Esophagus (tissue), 2 donors: ENCODE data around the gene MIF. TPM values are rescaled to one million over a fixed set of nuclear protein-coding genes. Genes with fewer than 3 reads are reported as not detected.

ENCODE experiments used
- H3K27ac ChIP-seq, 2 donors: one replicate each; pipeline ENCODE4 v1.5.1; 2013; ENCODE audit warnings: low read depth in 2 of 2, mild to moderate bottlenecking in 2 of 2, inconsistent platforms in 1 of 2, low read length in 1 of 2, moderate library complexity in 1 of 2
- H3K27me3 ChIP-seq, 2 donors: one replicate each; pipeline ENCODE4 v1.6.1; 2013; ENCODE audit warnings: low read length in 2 of 2, control low read depth in 1 of 2, mild to moderate bottlenecking in 1 of 2; ENCODE audit not compliant: insufficient read depth in 2 of 2, control insufficient read depth in 1 of 2
- H3K36me3 ChIP-seq, 2 donors: one replicate each; pipeline ENCODE4 v1.6.1; 2013; ENCODE audit warnings: low read length in 1 of 2; ENCODE audit not compliant: control insufficient read depth in 2 of 2, insufficient read depth in 2 of 2
- H3K4me1 ChIP-seq, 2 donors: one replicate each; pipeline ENCODE4 v1.6.1; 2013; ENCODE audit warnings: low read length in 1 of 2; ENCODE audit not compliant: control insufficient read depth in 2 of 2, insufficient read depth in 2 of 2
- H3K4me3 ChIP-seq, 2 donors: one replicate each; pipeline ENCODE4 v1.5.1; 2013; ENCODE audit warnings: low read length in 2 of 2, mild to moderate bottlenecking in 2 of 2, low read depth in 1 of 2, moderate library complexity in 1 of 2
- H3K9me3 ChIP-seq, 2 donors: one replicate each; pipeline ENCODE4 v1.6.1; 2013; ENCODE audit warnings: mild to moderate bottlenecking in 2 of 2, low read depth in 1 of 2, low read length in 1 of 2, moderate library complexity in 1 of 2; ENCODE audit not compliant: control insufficient read depth in 2 of 2, insufficient read depth in 1 of 2
- WGBS, 2 donors: extraction: QIAGEN DNeasy Blood & Tissue Kit; methylation state at CpG; one replicate each; pipeline ENCODE4 v1.1.7; 2013; 5-methylcytosine and 5-hydroxymethylcytosine counted together
- polyA plus RNA-seq, 2 donors: library from polyadenylated mRNA; stranded (reverse); fragments of 200-250 nt; gene quantifications; one replicate each; pipeline ENCODE4 v1.2.3, GENCODE V29; 2013
- donor health status: healthy with polysubstance abuse.
- donor health status: Bipolar disorder and iron deficiency.

MIF gene
- polyA plus RNA-seq, 2 donors = 706 to 1,271 TPM

DNA sequence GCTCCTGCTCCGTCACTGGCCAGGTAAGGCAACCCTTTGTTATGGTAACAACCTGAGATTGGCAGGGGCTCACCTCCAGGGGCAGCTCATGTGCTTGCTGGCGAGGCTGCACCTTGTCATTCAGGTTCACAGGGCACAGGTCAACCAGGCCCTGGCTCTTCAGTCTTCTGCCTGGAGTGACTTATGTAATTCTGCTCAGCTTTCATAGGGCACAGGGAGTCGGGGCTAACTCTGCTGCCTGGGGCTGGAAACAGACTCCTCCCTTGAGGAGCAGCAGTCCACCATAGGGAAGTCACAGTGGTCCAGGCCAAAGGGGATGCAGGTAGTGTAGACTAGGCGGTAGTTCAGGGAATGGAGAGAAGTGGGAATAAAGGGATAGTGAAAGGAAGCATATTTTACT lies 1.5 kb upstream of the MIF start:
- Histone ChIP-seq H3K4me1 (peaks cover 11 to 14% of the 10 kb centered on the region in 2 donors), H3K4me3 (no peak overlapping the region), H3K27ac (peak overlapping the region in 1 of 2 donors; percentile 34), H3K9me3 (no peaks in the 10 kb centered on the region), H3K36me3 (peaks cover 0 to 16% of the 10 kb centered on the region in 2 donors), H3K27me3 (no peaks in the 10 kb centered on the region)
- WGBS, 2 donors = 74 to 76% methylated on average over 4 of the region's 4 CpGs

DNA sequence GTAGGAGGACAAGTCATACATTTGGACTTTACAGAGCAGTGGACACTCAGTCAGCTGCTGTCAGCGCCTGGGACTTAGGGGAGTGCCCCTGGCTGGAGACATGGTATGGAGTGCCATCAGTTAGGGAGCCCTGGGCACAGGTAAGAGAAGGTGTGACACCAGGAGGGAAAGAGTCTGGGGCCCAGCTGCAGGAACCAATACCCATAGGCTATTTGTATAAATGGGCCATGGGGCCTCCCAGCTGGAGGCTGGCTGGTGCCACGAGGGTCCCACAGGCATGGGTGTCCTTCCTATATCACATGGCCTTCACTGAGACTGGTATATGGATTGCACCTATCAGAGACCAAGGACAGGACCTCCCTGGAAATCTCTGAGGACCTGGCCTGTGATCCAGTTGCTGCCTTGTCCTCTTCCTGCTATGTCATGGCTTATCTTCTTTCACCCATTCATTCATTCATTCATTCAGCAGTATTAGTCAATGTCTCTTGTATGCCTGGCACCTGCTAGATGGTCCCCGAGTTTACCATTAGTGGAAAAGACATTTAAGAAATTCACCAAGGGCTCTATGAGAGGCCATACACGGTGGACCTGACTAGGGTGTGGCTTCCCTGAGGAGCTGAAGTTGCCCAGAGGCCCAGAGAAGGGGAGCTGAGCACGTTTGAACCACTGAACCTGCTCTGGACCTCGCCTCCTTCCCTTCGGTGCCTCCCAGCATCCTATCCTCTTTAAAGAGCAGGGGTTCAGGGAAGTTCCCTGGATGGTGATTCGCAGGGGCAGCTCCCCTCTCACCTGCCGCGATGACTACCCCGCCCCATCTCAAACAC lies 850 bp upstream of the MIF start:
- peaks cover 11 to 17% of the 10 kb centered on the region in 2 donors for H3K4me1 ChIP-seq
- H3K27me3 ChIP-seq = no peaks in the 10 kb centered on the region
- 24 to 31% methylated on average over 11 of the region's 11 CpGs for WGBS, 2 donors
- H3K4me3 ChIP-seq = peak overlapping the region; percentile 76 to 86
- peak overlapping the region; percentile 98 to 99 for H3K27ac ChIP-seq
- no peaks in the 10 kb centered on the region for H3K9me3 ChIP-seq
- H3K36me3 ChIP-seq = peaks cover 0 to 16% of the 10 kb centered on the region in 2 donors

GRCh38 chr22:23894710-23895598 lies 771 bp downstream of the MIF start:
- Histone ChIP-seq H3K36me3 (peaks cover 0 to 16% of the 10 kb centered on the region in 2 donors), H3K27me3 (no peaks in the 10 kb centered on the region), H3K9me3 (no peaks in the 10 kb centered on the region), H3K4me1 (peaks cover 11 to 17% of the 10 kb centered on the region in 2 donors), H3K27ac (peak overlapping the region; percentile 98 to 99), H3K4me3 (peak overlapping the region; percentile 76 to 86)
- 1% methylated on average over 76 to 79 of the region's 79 CpGs for WGBS, 2 donors

DNA sequence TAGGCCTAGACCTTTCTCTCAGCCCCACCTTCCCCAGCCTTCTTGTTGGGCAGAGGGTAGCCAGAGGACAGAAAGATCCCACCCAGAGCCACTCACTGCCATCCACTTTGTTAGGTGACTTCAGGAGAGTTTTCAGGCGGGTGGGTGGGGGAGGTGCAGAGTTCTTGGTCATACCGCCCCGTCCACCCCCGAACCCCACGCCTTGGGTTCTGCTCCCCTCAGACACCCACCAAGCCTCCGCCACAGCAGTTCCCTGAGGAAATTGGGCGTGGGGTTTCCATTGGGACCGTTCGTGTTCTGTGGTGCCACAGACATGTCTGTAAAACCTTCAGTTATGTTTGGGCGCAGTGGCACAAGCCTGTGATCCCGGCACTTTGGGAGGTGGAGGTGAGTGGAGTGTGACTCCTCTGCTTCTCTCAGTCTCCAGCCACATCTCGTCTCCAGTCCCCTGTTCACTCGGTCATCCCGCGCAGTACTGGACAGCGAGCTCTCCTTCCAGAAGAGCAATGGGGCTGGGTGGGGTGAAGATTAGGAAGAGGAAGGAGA lies 1.5 kb downstream of the MIF start:
- H3K27ac ChIP-seq = peak overlapping the region; percentile 98 to 99
- WGBS, 2 donors = 62 to 75% methylated on average over 16 of the region's 16 CpGs
- peak overlapping the region; percentile 76 to 86 for H3K4me3 ChIP-seq
- H3K36me3 ChIP-seq = peaks cover 0 to 16% of the 10 kb centered on the region in 2 donors
- no peaks in the 10 kb centered on the region for H3K27me3 ChIP-seq
- H3K4me1 ChIP-seq = peaks cover 11 to 17% of the 10 kb centered on the region in 2 donors
- H3K9me3 ChIP-seq = no peaks in the 10 kb centered on the region

- no peak overlapping the region for H3K4me3 ChIP-seq
- H3K4me1 ChIP-seq = peaks cover 11 to 17% of the 10 kb centered on the region in 2 donors
- no peaks in the 10 kb centered on the region for H3K9me3 ChIP-seq
- H3K27me3 ChIP-seq = no peaks in the 10 kb centered on the region
- 85 to 94% methylated on average over 5 of the region's 5 CpGs for WGBS, 2 donors
- no peak overlapping the region for H3K27ac ChIP-seq
- peaks cover 0 to 16% of the 10 kb centered on the region in 2 donors for H3K36me3 ChIP-seq
Measured at GRCh38 chr22:23896166-23896522, 2.0 kb downstream of the MIF start.

GRCh38 chr22:23896523-23897186 lies 2.5 kb downstream of the MIF start:
- Histone ChIP-seq H3K27me3 (no peaks in the 10 kb centered on the region), H3K27ac (no peak overlapping the region), H3K4me3 (no peak overlapping the region)

DNA sequence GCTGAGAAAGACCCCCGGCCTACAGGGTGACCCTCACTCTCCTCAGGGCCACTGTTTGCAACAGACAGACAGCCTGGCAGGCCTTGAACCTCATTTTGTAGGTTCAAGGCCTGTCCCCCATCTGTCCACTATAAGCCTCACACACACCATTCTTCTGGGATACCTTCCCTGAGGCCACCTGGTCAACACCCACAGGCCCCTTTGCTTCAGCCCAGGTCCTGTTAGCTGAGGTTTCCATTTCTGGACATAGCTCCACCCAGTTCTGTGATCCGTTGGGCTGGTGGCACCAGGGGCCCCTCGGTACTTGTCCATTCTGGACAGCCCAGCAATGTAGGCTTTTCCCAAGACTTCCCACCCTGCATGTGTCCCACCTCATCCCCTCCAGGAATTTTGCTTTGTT lies 3.1 kb downstream of the MIF start:
- peaks cover 0 to 16% of the 10 kb centered on the region in 2 donors for H3K36me3 ChIP-seq
- H3K9me3 ChIP-seq = no peaks in the 10 kb centered on the region
- 90% methylated on average over 3 of the region's 3 CpGs for WGBS, 2 donors
- no peaks in the 10 kb centered on the region for H3K27me3 ChIP-seq
- no peak overlapping the region for H3K27ac ChIP-seq
- no peak overlapping the region for H3K4me3 ChIP-seq
- H3K4me1 ChIP-seq = peaks cover 11 to 17% of the 10 kb centered on the region in 2 donors

More at GRCh38 chr22:23896523-23897186, 2.5 kb downstream of the MIF start:
- WGBS, 2 donors = 87 to 90% methylated on average over 8 of the region's 8 CpGs
- Histone ChIP-seq H3K4me1 (peaks cover 11 to 17% of the 10 kb centered on the region in 2 donors), H3K36me3 (peaks cover 0 to 16% of the 10 kb centered on the region in 2 donors), H3K9me3 (no peaks in the 10 kb centered on the region)

- Histone ChIP-seq H3K36me3 (peaks cover 0 to 16% of the 10 kb centered on the region in 2 donors), H3K4me1 (peaks cover 16 to 19% of the 10 kb centered on the region in 2 donors), H3K27me3 (no peaks in the 10 kb centered on the region), H3K27ac (no peak overlapping the region), H3K4me3 (no peak overlapping the region), H3K9me3 (no peaks in the 10 kb centered on the region)
- 64 to 65% methylated on average over 8 of the region's 8 CpGs for WGBS, 2 donors
Measured at GRCh38 chr22:23898006-23898974, 4.1 kb downstream of the MIF start.
